ENCODE measurements around the gene STOM.

- TF ChIP-seq SP1 (IDR thresholded peaks at IDR 0.05; ENCODE audit: low read depth) (no peak), CTCF (IDR thresholded peaks at IDR 0.05 in 2 of 3, conservative IDR thresholded peaks at IDR 0.05 in 1 of 3; ENCODE audit: borderline replicate concordance in 1 of 3, insufficient read depth in 1 of 3, low read depth in 2 of 3, low read length in 2 of 3) (no peak), POLR2AphosphoS5 (IDR thresholded peaks at IDR 0.05; ENCODE audit: low read depth, low read length) (no peak), FOSL1 (IDR thresholded peaks at IDR 0.05; ENCODE audit: low read depth) (no peak), EZH2 (IDR thresholded peaks at IDR 0.05) (no peak), ZNF274 (IDR thresholded peaks at IDR 0.05; ENCODE audit: low read depth, low read length) (no peak), POLR2A (IDR thresholded peaks at IDR 0.05; ENCODE audit: borderline replicate concordance, extremely low read depth, insufficient read depth, insufficient read length) (no peak)
Observed at GRCh38 chr9:121350036-121350435, 20.0 kb downstream of the STOM start.

All from HCT116 (cell line).